Gastroesophageal sphincter (tissue), 3 donors: ENCODE data around the gene LDB3.

Source experiments
- CTCF ChIP-seq, 4 experiments: fragments of 200-600 bp in 2 of 4; fragments of 450-650 bp in 2 of 4; sonication (generic) in 1 of 4; IDR thresholded peaks; one replicate each; pipeline ENCODE4 v1.5.1; 2017 to 2019; ENCODE audit warnings: antibody characterized with exemption in 4 of 4, mild to moderate bottlenecking in 2 of 4, moderate library complexity in 2 of 4
- EP300 ChIP-seq: sonication (generic); formaldehyde crosslinking; IDR thresholded peaks from one replicate; pipeline ENCODE4 v1.6.1; 2017; ENCODE audit warnings: antibody characterized with exemption, mild to moderate bottlenecking
- POLR2A ChIP-seq, 2 donors: fragments of 450-650 bp; IDR thresholded peaks; one replicate each; pipeline ENCODE4 v1.6.1; 2017; ENCODE audit warnings: antibody characterized with exemption in 2 of 2, mild to moderate bottlenecking in 2 of 2, moderate library complexity in 1 of 2
- POLR2AphosphoS5 ChIP-seq: sonication (generic); formaldehyde crosslinking; IDR thresholded peaks from one replicate; pipeline ENCODE4 v1.6.1; 2017; ENCODE audit warnings: antibody characterized with exemption

GRCh38 chr10:86710987-86711512 is 42.7 kb downstream of the LDB3 start:
- TF ChIP-seq CTCF (IDR thresholded peaks at IDR 0.05) = peak in 3 of 4 experiments; percentile 93 to 98 (median 98)
- peak; percentile 84 for TF ChIP-seq POLR2AphosphoS5
- peak; percentile 78 to 83 for TF ChIP-seq POLR2A (IDR thresholded peaks at IDR 0.05)
- TF ChIP-seq EP300 = no peak
